OCI-LY7 (cell line): ENCODE data around the gene ANKRD13A. TPM values are rescaled to one million over a fixed set of nuclear protein-coding genes. Genes with fewer than 3 reads are reported as not detected.
"Not testable (repeated sequence)": the region's sequence is repeated elsewhere in the genome, so short reads cannot be mapped to it uniquely, and the experiment has no call there.

Experiments
- BruUV-seq: library from RNA; stranded (reverse); fragments of 400-500 nt; replicated peaks from 2 replicates; lab custom pipeline; 2021; lab: Mats Ljungman, UMichigan
- CTCF ChIA-PET: fragments of 300-600 bp; sonication (Branson Sonifier 250); formaldehyde crosslinking; loops from one replicate; lab custom pipeline; 2022; ENCODE audit warnings: antibody characterized with exemption; ENCODE audit not compliant: unreplicated experiment; lab: Charles Lee
- POLR2A ChIA-PET: fragments of 300-600 bp; sonication (Branson Sonifier 250); formaldehyde crosslinking; loops from one replicate; lab custom pipeline; 2022; ENCODE audit warnings: antibody characterized with exemption; lab: Charles Lee
- DNase-seq: peaks from one replicate; pipeline ENCODE4 v3.0.0-alpha.2; 2015; ENCODE audit warnings: low spot score
- H2AFZ ChIP-seq: fragments of 200-600 bp; sonication (generic), shearing (Covaris generic); 2 replicates; pipeline ENCODE4 v1.6.1; 2014; ENCODE audit warnings: mild to moderate bottlenecking, antibody characterized with exemption, low read length, moderate library complexity
- H3K27ac ChIP-seq: fragments of 200-600 bp; sonication (generic); 2 replicates; pipeline ENCODE4 v1.5.1; 2014; ENCODE audit warnings: mixed run types, low read depth, mild to moderate bottlenecking, moderate library complexity, low read length, inconsistent platforms; ENCODE audit not compliant: poor library complexity, severe bottlenecking
- H3K36me3 ChIP-seq: fragments of 200-600 bp; sonication (generic); 2 replicates; pipeline ENCODE4 v1.6.1; 2014; ENCODE audit warnings: mild to moderate bottlenecking, antibody characterized with exemption, low read length, moderate library complexity, mixed read lengths; ENCODE audit not compliant: insufficient read depth
- H3K4me1 ChIP-seq: fragments of 200-600 bp; sonication (generic); 2 replicates; pipeline ENCODE4 v1.5.1; 2014; ENCODE audit warnings: mild to moderate bottlenecking, low read length; ENCODE audit not compliant: insufficient read depth, poor library complexity, severe bottlenecking
- H3K4me2 ChIP-seq: fragments of 200-600 bp; sonication (generic); 2 replicates; pipeline ENCODE4 v1.6.1; 2014; ENCODE audit warnings: mild to moderate bottlenecking, low read length
- H3K4me3 ChIP-seq: fragments of 200-600 bp; sonication (generic); 2 replicates; pipeline ENCODE4 v1.5.1; 2014; ENCODE audit warnings: mild to moderate bottlenecking, low read depth, low read length; ENCODE audit not compliant: poor library complexity, severe bottlenecking
- H3K79me2 ChIP-seq: fragments of 200-600 bp; sonication (generic); 2 replicates; pipeline ENCODE4 v1.6.1; 2016; ENCODE audit warnings: low read depth, mild to moderate bottlenecking, low read length, moderate library complexity, mixed read lengths; ENCODE audit not compliant: insufficient read depth
- H3K9me2 ChIP-seq: fragments of 200-600 bp; sonication (generic); 2 replicates; pipeline ENCODE4 v1.6.1; 2016; ENCODE audit warnings: mild to moderate bottlenecking, low read length, mixed read lengths; ENCODE audit not compliant: insufficient read depth
- H3K9me3 ChIP-seq: fragments of 200-600 bp; sonication (generic); 2 replicates; pipeline ENCODE4 v1.6.1; 2014; ENCODE audit warnings: mild to moderate bottlenecking, mixed run types, low read length, mixed read lengths
- H4K20me1 ChIP-seq: fragments of 200-600 bp; sonication (generic); 2 replicates; pipeline ENCODE4 v1.6.1; 2014; ENCODE audit warnings: mild to moderate bottlenecking, antibody characterized with exemption, low read length, moderate library complexity, mixed read lengths; ENCODE audit not compliant: insufficient read depth
- EZH2phosphoT487 ChIP-seq: fragments of 200-600 bp; sonication (generic); IDR thresholded peaks from 2 replicates; pipeline ENCODE4 v1.6.1; 2018; ENCODE audit warnings: low read depth, borderline replicate concordance, mild to moderate bottlenecking, mixed run types, antibody characterized with exemption, low read length, moderate library complexity, mixed read lengths
- intact Hi-C: fragments of 100-400 bp; cut with micrococcal nuclease; formaldehyde crosslinking; loops from one replicate; pipeline ENCODE4 v1.10.0; 2022; ENCODE audit not compliant: unreplicated experiment
- total RNA-seq, 2 experiments: library from RNA; depleted of rRNA in 1 of 2; stranded (reverse); fragments of >200 nt in 1 of 2; shearing (Covaris generic) in 1 of 2; gene quantifications; 2 replicates each; pipeline ENCODE4 v1.2.3, GENCODE V29; 2014 to 2022
- TF ChIP-seq, protein P1 (sequence below): fragments of 200-600 bp; sonication (generic); conservative IDR thresholded peaks from 2 replicates; pipeline ENCODE4 v1.5.1; 2014; ENCODE audit warnings: mild to moderate bottlenecking, antibody characterized with exemption, low read length, moderate library complexity, mixed read lengths

Gene ANKRD13A
- total RNA-seq, 2 experiments from 2014 or later = 140 to 216 TPM

DNA sequence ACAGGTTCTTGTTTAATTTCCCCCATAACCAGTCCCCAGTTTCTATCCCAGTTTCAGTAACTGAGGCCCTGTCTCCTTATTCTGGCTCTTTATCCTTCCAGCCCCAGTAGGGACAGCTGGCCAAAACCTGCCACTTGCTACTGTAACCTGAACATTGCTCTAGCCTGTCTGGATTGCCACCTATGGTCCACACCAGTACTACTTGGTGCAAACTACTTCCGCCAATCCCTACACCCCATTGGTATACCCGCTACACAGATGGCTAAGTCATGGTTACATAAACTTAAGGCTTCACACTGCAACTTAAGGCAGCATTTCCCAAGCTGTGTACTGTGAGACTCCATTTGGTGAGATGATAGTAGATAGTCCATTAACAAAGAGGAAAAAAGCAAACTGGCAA, 69.4 kb downstream of the ANKRD13A start:
- POLR2A ChIA-PET = interaction anchor here (1.0 kb wide), 1 partner anchor 15 kb away, joined by 3 read pairs; no protein-coding TSS in a partner anchor
- H3K9me3 ChIP-seq = no peaks in the 10 kb centered on the region
- BruUV-seq = no TSS peak
- H3K79me2 ChIP-seq = no peaks in the 10 kb centered on the region
- no peaks in the 10 kb centered on the region for H3K9me2 ChIP-seq
- H4K20me1 ChIP-seq = no peaks in the 10 kb centered on the region
- no peaks in the 10 kb centered on the region for H3K36me3 ChIP-seq
- intact Hi-C loops = no loop called here
- peaks cover 13% of the 10 kb centered on the region for H3K4me1 ChIP-seq
- H3K27ac ChIP-seq = no peak overlapping the region
- H3K4me3 ChIP-seq = no peak overlapping the region
- TF ChIP-seq EZH2phosphoT487 = no peak
- TF ChIP-seq, protein P1, sequence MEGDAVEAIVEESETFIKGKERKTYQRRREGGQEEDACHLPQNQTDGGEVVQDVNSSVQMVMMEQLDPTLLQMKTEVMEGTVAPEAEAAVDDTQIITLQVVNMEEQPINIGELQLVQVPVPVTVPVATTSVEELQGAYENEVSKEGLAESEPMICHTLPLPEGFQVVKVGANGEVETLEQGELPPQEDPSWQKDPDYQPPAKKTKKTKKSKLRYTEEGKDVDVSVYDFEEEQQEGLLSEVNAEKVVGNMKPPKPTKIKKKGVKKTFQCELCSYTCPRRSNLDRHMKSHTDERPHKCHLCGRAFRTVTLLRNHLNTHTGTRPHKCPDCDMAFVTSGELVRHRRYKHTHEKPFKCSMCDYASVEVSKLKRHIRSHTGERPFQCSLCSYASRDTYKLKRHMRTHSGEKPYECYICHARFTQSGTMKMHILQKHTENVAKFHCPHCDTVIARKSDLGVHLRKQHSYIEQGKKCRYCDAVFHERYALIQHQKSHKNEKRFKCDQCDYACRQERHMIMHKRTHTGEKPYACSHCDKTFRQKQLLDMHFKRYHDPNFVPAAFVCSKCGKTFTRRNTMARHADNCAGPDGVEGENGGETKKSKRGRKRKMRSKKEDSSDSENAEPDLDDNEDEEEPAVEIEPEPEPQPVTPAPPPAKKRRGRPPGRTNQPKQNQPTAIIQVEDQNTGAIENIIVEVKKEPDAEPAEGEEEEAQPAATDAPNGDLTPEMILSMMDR = no peak
- DNase-seq = no peak
- no peak overlapping the region for H2AFZ ChIP-seq
- H3K4me2 ChIP-seq = no peak overlapping the region
- CTCF ChIA-PET = no interaction called here

DNA sequence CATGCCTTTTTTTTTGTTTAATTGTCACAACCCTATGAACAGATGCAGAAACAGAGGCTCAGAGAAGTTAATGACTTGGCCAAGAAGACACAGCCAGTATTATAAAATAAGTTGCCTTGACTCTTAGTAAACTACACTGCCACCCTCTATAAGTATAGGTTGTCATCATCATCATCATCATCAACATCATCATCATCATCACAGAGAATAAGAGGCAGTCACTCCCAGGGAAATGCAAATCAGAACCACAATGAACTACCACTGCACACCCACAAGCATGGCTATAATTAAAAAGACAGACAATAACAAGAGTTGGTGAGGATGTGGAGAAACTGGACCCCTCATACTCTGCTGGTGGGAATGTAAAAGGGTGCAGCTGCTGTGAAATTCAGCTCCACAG, 72.3 kb downstream of the ANKRD13A start:
- no peak overlapping the region for H2AFZ ChIP-seq
- H3K27ac ChIP-seq = no peak overlapping the region
- H3K4me1 ChIP-seq = peaks cover 19% of the 10 kb centered on the region
- no peaks in the 10 kb centered on the region for H4K20me1 ChIP-seq
- no TSS peak for BruUV-seq
- no peaks in the 10 kb centered on the region for H3K36me3 ChIP-seq
- no peaks in the 10 kb centered on the region for H3K9me2 ChIP-seq
- no peak for DNase-seq
- ChIA-PET POLR2A (interaction anchor here (0.7 to 0.8 kb wide), 2 partner anchors 12 kb away, joined by 3 read pairs; no protein-coding TSS in a partner anchor), CTCF (no interaction called here)
- no peaks in the 10 kb centered on the region for H3K79me2 ChIP-seq
- TF ChIP-seq, protein P1 = no peak
- no peak for TF ChIP-seq EZH2phosphoT487
- no peaks in the 10 kb centered on the region for H3K9me3 ChIP-seq
- no peak overlapping the region for H3K4me2 ChIP-seq
- H3K4me3 ChIP-seq = no peak overlapping the region
- intact Hi-C loops = no loop called here

DNA sequence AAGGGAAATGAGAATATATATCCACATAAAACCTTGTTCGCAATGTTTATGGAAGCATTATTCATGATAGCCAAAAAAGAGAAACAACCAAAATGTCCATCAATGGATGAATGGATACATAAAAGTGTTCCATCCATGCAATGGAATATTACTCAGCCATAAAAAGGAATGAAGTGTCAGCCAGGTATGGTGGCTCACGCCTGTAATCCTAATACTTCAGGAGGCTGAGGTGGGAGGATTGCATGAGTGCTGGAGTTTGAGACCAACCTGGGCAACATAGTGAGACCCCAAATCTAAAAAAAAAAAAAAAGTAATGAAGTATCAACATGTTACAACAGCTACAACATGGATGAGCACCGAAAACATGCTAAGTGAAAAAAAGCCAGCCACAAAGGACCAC, 72.7 kb downstream of the ANKRD13A start:
- Histone ChIP-seq H3K4me3 (no peak overlapping the region), H4K20me1 (no peaks in the 10 kb centered on the region), H3K79me2 (no peaks in the 10 kb centered on the region), H2AFZ (no peak overlapping the region), H3K4me1 (peaks cover 19% of the 10 kb centered on the region), H3K9me3 (no peaks in the 10 kb centered on the region), H3K9me2 (no peaks in the 10 kb centered on the region), H3K36me3 (no peaks in the 10 kb centered on the region), H3K27ac (no peak overlapping the region), H3K4me2 (no peak overlapping the region)
- intact Hi-C loops = no loop called here
- no TSS peak for BruUV-seq
- CTCF ChIA-PET = no interaction called here
- POLR2A ChIA-PET = interaction anchor here (0.7 to 0.8 kb wide), 2 partner anchors 11 to 12 kb away, joined by 3 read pairs; no protein-coding TSS in a partner anchor
- no peak for TF ChIP-seq EZH2phosphoT487
- TF ChIP-seq, protein P1 = no peak
- no peak for DNase-seq

DNA sequence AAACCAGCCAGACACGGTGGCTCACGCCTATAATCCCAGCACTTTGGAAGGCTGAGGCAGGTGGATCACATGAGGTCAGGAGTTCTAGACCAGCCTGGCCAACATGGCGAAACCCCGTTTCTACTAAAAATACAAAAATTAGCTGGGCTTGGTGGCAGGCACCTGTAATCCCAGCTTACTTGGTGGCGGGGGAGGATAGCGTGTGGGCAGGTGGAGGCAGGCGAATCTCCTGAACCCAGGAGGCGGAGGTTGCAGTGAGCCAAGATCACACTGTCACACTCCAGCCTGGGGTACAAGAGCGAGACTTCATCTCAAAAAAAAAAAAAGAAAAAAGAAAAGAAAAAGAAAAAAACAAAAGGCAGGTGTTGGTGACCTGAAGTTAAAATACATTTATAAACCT, 73.4 kb downstream of the ANKRD13A start:
- H3K9me2 ChIP-seq, H4K20me1 ChIP-seq, CTCF ChIA-PET, H3K79me2 ChIP-seq, H3K36me3 ChIP-seq, H3K27ac ChIP-seq, H3K9me3 ChIP-seq, intact Hi-C loops, DNase-seq, BruUV-seq: not testable (repeated sequence)
- POLR2A ChIA-PET = interaction anchor here (1.5 kb wide), 1 partner anchor 19 kb away, joined by 5 read pairs; no protein-coding TSS in a partner anchor
- H2AFZ ChIP-seq = peak overlapping the region; percentile 88
- peaks cover 19% of the 10 kb centered on the region for H3K4me1 ChIP-seq
- H3K4me3 ChIP-seq = peak overlapping the region; percentile 48
- H3K4me2 ChIP-seq = peak overlapping the region; percentile 58
